ENCODE results near the gene CCDC39.

Gene CCDC39

DNA sequence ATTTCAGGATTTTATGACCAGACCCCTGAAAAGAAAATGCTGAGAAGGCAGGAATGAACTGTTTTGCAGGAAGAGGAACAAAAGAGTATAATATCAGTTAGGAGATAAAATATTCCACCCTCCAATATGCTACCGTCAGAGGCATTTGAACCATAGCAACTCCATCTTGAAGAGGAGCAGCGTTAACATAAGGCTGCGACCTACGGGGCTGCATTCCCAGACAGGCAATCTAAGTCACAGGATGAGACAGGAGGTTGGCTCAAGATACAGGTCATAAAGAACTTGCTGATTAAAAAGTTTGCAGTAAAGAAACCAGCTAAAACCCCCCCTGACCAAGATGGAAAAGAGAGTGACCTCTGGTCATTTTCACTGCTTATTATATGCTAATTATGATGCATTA, 22.9 kb downstream of the CCDC39 start:
- H4K91ac ChIP-seq (ENCODE audit: low read depth, low read length), result no peak overlapping the region
- H2BK12ac ChIP-seq (ENCODE audit: low read length), result no peak overlapping the region
- H3K14ac ChIP-seq (ENCODE audit: low read length), result no peak overlapping the region
- H3K27me3 ChIP-seq (ENCODE audit: insufficient read depth, low read length), result no peaks in the 10 kb centered on the region
- H3K36me3 ChIP-seq (ENCODE audit: control insufficient read depth in 1 of 2, insufficient read depth in 2 of 2, low read length in 2 of 2), result no peaks in the 10 kb centered on the region
- H2BK5ac ChIP-seq (ENCODE audit: low read depth, low read length, poor library complexity), result no peak overlapping the region
- no peak overlapping the region for H3K23ac ChIP-seq (ENCODE audit: low read length)
- H3K27ac ChIP-seq (ENCODE audit: low read depth, low read length), result no peak overlapping the region
- H3K4me3 ChIP-seq (ENCODE audit: low read depth, low read length), result no peak overlapping the region
- no peak overlapping the region for H3K4ac ChIP-seq (ENCODE audit: low read depth, low read length)
- no peaks in the 10 kb centered on the region for H3K4me1 ChIP-seq (ENCODE audit: control insufficient read depth in 1 of 2, insufficient read depth in 2 of 2, low read length in 2 of 2)
- H3K9ac ChIP-seq (ENCODE audit: low read length), result no peak overlapping the region
- no peaks in the 10 kb centered on the region for H3K79me2 ChIP-seq (ENCODE audit: control insufficient read depth, insufficient read depth, low read length, poor library complexity)
- no peak overlapping the region for H3K4me2 ChIP-seq (ENCODE audit: low read length)
- DNase-seq, result no peak
- H3K79me1 ChIP-seq (ENCODE audit: low read length), result no peaks in the 10 kb centered on the region
- WGBS (ENCODE audit: extremely low coverage, insufficient coverage, insufficient read length), result no CpG with 5 or more reads among the region's 4 CpGs
- no peak overlapping the region for H2AK5ac ChIP-seq (ENCODE audit: low read length)
- no peak overlapping the region for H3K18ac ChIP-seq (ENCODE audit: low read length)
- H2BK120ac ChIP-seq (ENCODE audit: insufficient read depth, low read length, poor library complexity), result no peak overlapping the region
- H4K8ac ChIP-seq (ENCODE audit: low read depth, low read length), result no peak overlapping the region
- no peaks in the 10 kb centered on the region for H3K9me3 ChIP-seq (ENCODE audit: insufficient read depth, low read depth, low read length)
- H2AFZ ChIP-seq (ENCODE audit: insufficient read depth, low read length, poor library complexity), result no peak overlapping the region
- no peak overlapping the region for H4K12ac ChIP-seq (ENCODE audit: low read depth, low read length)

GRCh38 chr3:180646187-180646790, 33.0 kb downstream of the CCDC39 start:
- H3K4ac ChIP-seq (ENCODE audit: low read depth, low read length), result no peak overlapping the region

DNA sequence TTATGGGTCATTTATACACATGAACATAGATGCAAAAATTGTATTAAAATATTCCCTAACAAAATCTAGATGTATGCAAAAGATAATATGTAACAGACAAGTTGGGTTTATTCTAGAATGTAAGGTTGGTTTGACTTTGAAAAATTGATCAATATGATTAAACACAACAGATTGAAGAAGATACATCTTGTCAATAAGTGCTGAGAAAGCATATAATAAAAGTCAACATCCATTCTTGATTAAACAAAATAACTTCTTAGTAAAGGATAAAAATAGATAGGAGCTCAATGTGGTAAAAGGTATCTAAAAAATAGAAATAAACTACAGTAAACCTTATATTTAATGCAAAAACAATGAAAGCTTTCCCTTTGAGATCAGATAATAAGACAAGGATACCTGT, 38.3 kb downstream of the CCDC39 start:
- Histone ChIP-seq H2BK5ac (ENCODE audit: low read depth, low read length, poor library complexity) (no peak overlapping the region), H2AK5ac (ENCODE audit: low read length) (no peak overlapping the region), H4K91ac (ENCODE audit: low read depth, low read length) (no peak overlapping the region), H3K18ac (ENCODE audit: low read length) (no peak overlapping the region), H3K79me1 (ENCODE audit: low read length) (no peaks in the 10 kb centered on the region), H3K4me1 (ENCODE audit: control insufficient read depth in 1 of 2, insufficient read depth in 2 of 2, low read length in 2 of 2) (no peaks in the 10 kb centered on the region), H4K8ac (ENCODE audit: low read depth, low read length) (no peak overlapping the region), H2AFZ (ENCODE audit: insufficient read depth, low read length, poor library complexity) (no peak overlapping the region), H2BK12ac (ENCODE audit: low read length) (no peak overlapping the region), H3K9me3 (ENCODE audit: insufficient read depth, low read depth, low read length) (no peaks in the 10 kb centered on the region), H3K4ac (ENCODE audit: low read depth, low read length) (no peak overlapping the region), H2BK120ac (ENCODE audit: insufficient read depth, low read length, poor library complexity) (no peak overlapping the region), H3K27me3 (ENCODE audit: insufficient read depth, low read length) (no peaks in the 10 kb centered on the region), H3K27ac (ENCODE audit: low read depth, low read length) (no peak overlapping the region), H3K4me2 (ENCODE audit: low read length) (no peak overlapping the region), H3K36me3 (ENCODE audit: control insufficient read depth in 1 of 2, insufficient read depth in 2 of 2, low read length in 2 of 2) (no peaks in the 10 kb centered on the region), H4K12ac (ENCODE audit: low read depth, low read length) (no peak overlapping the region), H3K79me2 (ENCODE audit: control insufficient read depth, insufficient read depth, low read length, poor library complexity) (no peaks in the 10 kb centered on the region), H3K23ac (ENCODE audit: low read length) (no peak overlapping the region), H3K4me3 (ENCODE audit: low read depth, low read length) (no peak overlapping the region), H3K14ac (ENCODE audit: low read length) (no peak overlapping the region), H3K9ac (ENCODE audit: low read length) (no peak overlapping the region)
- DNase-seq, result no peak

More at GRCh38 chr3:180646187-180646790, 33.0 kb downstream of the CCDC39 start:
- H3K79me2 ChIP-seq (ENCODE audit: control insufficient read depth, insufficient read depth, low read length, poor library complexity), result no peaks in the 10 kb centered on the region
- H2BK5ac ChIP-seq (ENCODE audit: low read depth, low read length, poor library complexity), result no peak overlapping the region
- no peaks in the 10 kb centered on the region for H3K9me3 ChIP-seq (ENCODE audit: insufficient read depth, low read depth, low read length)
- H3K23ac ChIP-seq (ENCODE audit: low read length), result no peak overlapping the region
- no peaks in the 10 kb centered on the region for H3K79me1 ChIP-seq (ENCODE audit: low read length)
- H3K27ac ChIP-seq (ENCODE audit: low read depth, low read length), result no peak overlapping the region
- no peak overlapping the region for H3K18ac ChIP-seq (ENCODE audit: low read length)
- no peak overlapping the region for H4K91ac ChIP-seq (ENCODE audit: low read depth, low read length)
- no peak overlapping the region for H4K8ac ChIP-seq (ENCODE audit: low read depth, low read length)
- no peak overlapping the region for H4K12ac ChIP-seq (ENCODE audit: low read depth, low read length)
- H3K27me3 ChIP-seq (ENCODE audit: insufficient read depth, low read length), result no peaks in the 10 kb centered on the region
- no peak overlapping the region for H3K14ac ChIP-seq (ENCODE audit: low read length)
- no peak overlapping the region for H2AFZ ChIP-seq (ENCODE audit: insufficient read depth, low read length, poor library complexity)
- no peaks in the 10 kb centered on the region for H3K36me3 ChIP-seq (ENCODE audit: control insufficient read depth in 1 of 2, insufficient read depth in 2 of 2, low read length in 2 of 2)
- H3K4me2 ChIP-seq (ENCODE audit: low read length), result no peak overlapping the region
- no peaks in the 10 kb centered on the region for H3K4me1 ChIP-seq (ENCODE audit: control insufficient read depth in 1 of 2, insufficient read depth in 2 of 2, low read length in 2 of 2)
- H2BK12ac ChIP-seq (ENCODE audit: low read length), result no peak overlapping the region
- no CpG with 5 or more reads among the region's 1 CpG for WGBS (ENCODE audit: extremely low coverage, insufficient coverage, insufficient read length)
- H2BK120ac ChIP-seq (ENCODE audit: insufficient read depth, low read length, poor library complexity), result no peak overlapping the region
- DNase-seq, result no peak
- H2AK5ac ChIP-seq (ENCODE audit: low read length), result no peak overlapping the region
- no peak overlapping the region for H3K4me3 ChIP-seq (ENCODE audit: low read depth, low read length)
- H3K9ac ChIP-seq (ENCODE audit: low read length), result no peak overlapping the region

DNA sequence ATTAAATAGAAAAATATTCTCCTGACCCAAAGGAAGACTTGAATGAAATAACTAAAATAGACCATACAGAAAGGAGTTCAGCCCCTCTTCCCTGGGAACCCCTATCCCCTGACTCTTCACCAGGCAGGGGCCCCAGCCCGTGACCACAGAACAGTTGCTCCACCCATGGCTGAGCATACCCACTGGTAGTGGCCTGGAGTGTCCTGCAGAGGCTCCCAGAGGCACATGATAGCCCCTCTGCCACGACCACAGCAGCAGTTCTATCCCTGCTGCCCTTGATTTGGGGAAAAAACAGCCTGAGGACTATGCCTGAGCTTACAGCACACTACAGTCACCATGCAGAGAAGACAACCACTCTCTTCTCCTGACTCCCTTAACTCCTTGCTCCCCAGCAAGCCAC, 45.6 kb downstream of the CCDC39 start:
- Histone ChIP-seq H2AFZ (ENCODE audit: insufficient read depth, low read length, poor library complexity) (no peak overlapping the region), H2BK5ac (ENCODE audit: low read depth, low read length, poor library complexity) (no peak overlapping the region), H4K8ac (ENCODE audit: low read depth, low read length) (no peak overlapping the region), H3K79me2 (ENCODE audit: control insufficient read depth, insufficient read depth, low read length, poor library complexity) (no peaks in the 10 kb centered on the region), H3K4ac (ENCODE audit: low read depth, low read length) (no peak overlapping the region), H3K36me3 (ENCODE audit: control insufficient read depth in 1 of 2, insufficient read depth in 2 of 2, low read length in 2 of 2) (no peaks in the 10 kb centered on the region), H3K9me3 (ENCODE audit: insufficient read depth, low read depth, low read length) (no peaks in the 10 kb centered on the region), H3K18ac (ENCODE audit: low read length) (no peak overlapping the region), H3K4me3 (ENCODE audit: low read depth, low read length) (no peak overlapping the region), H3K4me1 (ENCODE audit: control insufficient read depth in 1 of 2, insufficient read depth in 2 of 2, low read length in 2 of 2) (no peaks in the 10 kb centered on the region), H3K4me2 (ENCODE audit: low read length) (no peak overlapping the region), H3K14ac (ENCODE audit: low read length) (no peak overlapping the region), H4K91ac (ENCODE audit: low read depth, low read length) (no peak overlapping the region), H3K9ac (ENCODE audit: low read length) (no peak overlapping the region), H3K23ac (ENCODE audit: low read length) (no peak overlapping the region), H2BK12ac (ENCODE audit: low read length) (no peak overlapping the region), H3K27me3 (ENCODE audit: insufficient read depth, low read length) (no peaks in the 10 kb centered on the region), H3K79me1 (ENCODE audit: low read length) (no peaks in the 10 kb centered on the region), H4K12ac (ENCODE audit: low read depth, low read length) (no peak overlapping the region), H2BK120ac (ENCODE audit: insufficient read depth, low read length, poor library complexity) (no peak overlapping the region), H3K27ac (ENCODE audit: low read depth, low read length) (no peak overlapping the region), H2AK5ac (ENCODE audit: low read length) (no peak overlapping the region)
- DNase-seq, result no peak
- no CpG with 5 or more reads among the region's 2 CpGs for WGBS (ENCODE audit: extremely low coverage, insufficient coverage, insufficient read length)

Data from trophoblast cell (in vitro differentiated cells and primary cell).